Duodenal mucosa (tissue), 2 donors: ENCODE data around the gene ARL16.
A peak's percentile ranks its signal among the peaks of the same experiment; 100 is the strongest.

ENCODE experiments used
- H3K27ac ChIP-seq: one replicate; pipeline ENCODE4 v1.7.0; 2013; ENCODE audit warnings: low read depth, low read length
- H3K27me3 ChIP-seq, 2 donors: one replicate each; pipeline ENCODE4 v1.7.0; 2013; ENCODE audit warnings: low read length in 2 of 2, control low read depth in 1 of 2; ENCODE audit not compliant: insufficient read depth in 2 of 2, control insufficient read depth in 1 of 2
- H3K36me3 ChIP-seq, 2 donors: one replicate each; pipeline ENCODE4 v1.7.0; 2013; ENCODE audit warnings: low read length in 2 of 2, control low read depth in 1 of 2; ENCODE audit not compliant: insufficient read depth in 2 of 2, control insufficient read depth in 1 of 2
- H3K4me1 ChIP-seq, 2 donors: one replicate each; pipeline ENCODE4 v1.7.0; 2013; ENCODE audit warnings: low read length in 2 of 2, control low read depth in 1 of 2; ENCODE audit not compliant: insufficient read depth in 2 of 2, control insufficient read depth in 1 of 2
- H3K4me3 ChIP-seq, 2 donors: one replicate each; pipeline ENCODE4 v1.7.0; 2013; ENCODE audit warnings: low read length in 2 of 2, low read depth in 1 of 2
- H3K9ac ChIP-seq, 2 donors: one replicate each; pipeline ENCODE4 v1.7.0; 2013; ENCODE audit warnings: low read length in 2 of 2, low read depth in 1 of 2
- H3K9me3 ChIP-seq, 2 donors: one replicate each; pipeline ENCODE4 v1.7.0; 2013; ENCODE audit warnings: low read length in 2 of 2, control low read depth in 1 of 2; ENCODE audit not compliant: control insufficient read depth in 1 of 2

Gene ARL16

DNA sequence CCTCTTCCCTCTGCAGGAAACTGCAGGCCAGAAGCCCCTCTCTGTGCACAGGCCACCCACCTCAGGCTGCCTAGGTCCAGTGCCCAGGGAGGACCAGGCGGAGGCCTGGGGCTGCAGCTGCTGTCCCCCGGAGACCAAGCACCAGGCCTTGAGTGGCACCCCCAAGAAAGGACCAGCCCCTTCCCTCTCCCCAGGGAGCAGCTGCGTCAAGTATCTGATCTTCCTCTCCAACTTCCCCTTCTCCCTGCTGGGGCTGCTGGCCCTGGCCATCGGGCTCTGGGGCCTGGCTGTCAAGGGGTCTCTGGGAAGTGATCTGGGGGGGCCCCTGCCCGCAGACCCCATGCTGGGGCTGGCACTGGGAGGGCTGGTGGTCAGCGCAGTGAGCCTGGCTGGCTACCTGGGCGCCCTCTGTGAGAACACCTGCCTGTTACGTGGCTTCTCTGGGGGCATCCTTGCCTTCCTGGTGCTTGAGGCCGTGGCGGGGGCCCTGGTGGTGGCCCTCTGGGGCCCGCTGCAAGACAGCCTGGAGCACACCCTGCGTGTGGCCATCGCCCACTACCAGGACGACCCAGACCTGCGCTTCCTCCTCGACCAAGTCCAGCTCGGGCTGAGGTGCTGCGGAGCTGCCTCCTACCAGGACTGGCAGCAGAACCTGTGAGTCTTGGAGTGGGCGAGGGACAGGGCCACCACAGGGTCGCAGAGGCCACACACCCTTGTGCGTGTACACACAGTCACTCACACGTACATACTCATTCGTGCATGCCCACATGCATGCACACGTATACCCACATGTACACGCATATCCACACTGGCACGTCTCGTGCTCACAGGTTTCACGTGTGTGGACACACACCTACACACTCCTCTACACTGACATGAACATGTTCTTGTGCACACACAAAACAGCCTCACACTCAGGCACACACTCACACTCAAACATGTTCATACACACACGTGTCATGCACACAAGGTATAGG lies 38.3 kb downstream of the ARL16 start:
- Histone ChIP-seq H3K4me3 (no peak overlapping the region), H3K9ac (no peak overlapping the region), H3K4me1 (no peaks in the 10 kb centered on the region), H3K27ac (no peak overlapping the region), H3K36me3 (no peaks in the 10 kb centered on the region), H3K27me3 (peaks cover 6 to 12% of the 10 kb centered on the region in 2 donors), H3K9me3 (peaks cover 0 to 4% of the 10 kb centered on the region in 2 donors)

DNA sequence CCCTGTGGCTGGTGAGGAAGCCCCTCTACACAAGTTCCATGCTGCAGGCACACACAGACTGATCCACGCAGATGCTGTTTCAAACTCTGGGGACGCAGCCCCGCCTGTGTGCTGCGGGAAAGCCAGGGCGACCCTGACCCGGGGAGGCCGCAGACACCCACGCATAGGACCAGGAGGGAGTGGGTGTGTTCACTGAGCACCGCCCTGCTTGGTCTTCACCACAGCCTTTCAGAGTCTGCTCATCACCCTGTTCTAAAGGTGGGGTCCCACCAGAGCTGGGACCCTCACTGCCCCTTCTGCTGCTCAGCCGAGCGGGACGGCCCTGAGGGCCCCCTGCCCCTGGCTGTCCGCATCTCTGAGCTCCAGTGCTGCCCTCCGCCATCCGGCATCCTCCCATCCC lies 39.1 kb downstream of the ARL16 start:
- H3K4me3 ChIP-seq: no peak overlapping the region
- H3K36me3 ChIP-seq: no peaks in the 10 kb centered on the region
- H3K4me1 ChIP-seq: no peaks in the 10 kb centered on the region
- H3K9ac ChIP-seq: no peak overlapping the region
- no peak overlapping the region for H3K27ac ChIP-seq
- H3K27me3 ChIP-seq: peaks cover 6 to 12% of the 10 kb centered on the region in 2 donors
- H3K9me3 ChIP-seq: peaks cover 0 to 4% of the 10 kb centered on the region in 2 donors

DNA sequence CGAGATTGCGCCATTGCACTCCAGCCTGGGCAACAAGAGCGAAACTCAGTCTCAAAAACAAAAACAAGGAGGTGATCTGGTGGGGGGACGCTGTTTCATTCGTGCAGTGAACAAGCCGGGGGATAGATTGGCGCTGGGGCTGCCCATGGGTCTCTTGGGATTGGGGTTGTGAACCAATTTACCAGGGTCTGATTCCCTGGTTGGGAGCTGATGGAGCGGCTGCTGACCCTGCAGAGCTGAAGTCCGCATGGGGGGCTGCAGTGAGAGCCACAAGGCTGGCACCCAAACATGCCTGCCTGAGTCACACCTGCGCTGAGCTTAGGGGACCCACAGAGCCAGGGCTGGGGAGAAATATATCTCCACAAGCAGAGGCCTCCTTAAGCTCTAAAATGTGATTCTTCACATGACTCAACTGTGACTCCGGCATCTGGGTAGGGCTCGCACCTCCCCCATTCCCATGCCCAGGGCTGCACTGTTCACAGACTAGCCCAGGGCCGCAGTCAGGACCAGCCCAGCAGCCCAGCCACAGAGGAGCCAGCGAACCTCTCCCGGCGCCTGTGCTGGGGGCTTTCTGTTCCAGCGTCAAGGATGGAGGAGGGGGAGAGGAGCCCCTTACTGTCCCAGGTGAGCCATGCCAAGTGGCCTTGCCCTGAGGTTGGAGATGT lies 41.6 kb downstream of the ARL16 start:
- H3K36me3 ChIP-seq: no peaks in the 10 kb centered on the region
- peaks cover 0 to under 1% of the 10 kb centered on the region in 2 donors for H3K27me3 ChIP-seq
- no peak overlapping the region for H3K27ac ChIP-seq
- no peak overlapping the region for H3K9ac ChIP-seq
- no peaks in the 10 kb centered on the region for H3K9me3 ChIP-seq
- no peaks in the 10 kb centered on the region for H3K4me1 ChIP-seq
- H3K4me3 ChIP-seq: no peak overlapping the region

DNA sequence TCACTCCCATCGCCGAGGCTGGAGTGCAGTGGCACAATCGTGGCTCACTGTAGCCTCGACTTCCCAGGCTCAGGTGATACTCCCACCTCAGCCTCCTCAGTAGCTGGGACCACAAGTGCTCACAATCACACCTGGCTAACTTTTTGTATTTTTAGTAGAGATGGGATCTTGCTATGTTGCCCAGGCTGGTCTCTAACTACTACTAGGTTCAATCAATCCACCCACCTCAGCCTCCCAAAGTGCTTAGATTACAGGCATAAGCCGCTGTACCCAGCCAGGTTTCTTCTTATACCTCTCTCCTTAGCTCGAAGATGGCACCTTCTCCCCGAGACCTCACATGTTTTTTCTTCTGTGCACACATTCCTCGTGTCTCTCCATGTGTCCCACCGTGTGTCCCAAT lies 43.6 kb downstream of the ARL16 start:
- peaks cover 8 to 12% of the 10 kb centered on the region in 2 donors for H3K4me1 ChIP-seq
- H3K27me3 ChIP-seq: no peaks in the 10 kb centered on the region
- H3K9me3 ChIP-seq: no peaks in the 10 kb centered on the region
- no peak overlapping the region for H3K9ac ChIP-seq
- H3K4me3 ChIP-seq: no peak overlapping the region
- H3K27ac ChIP-seq: no peak overlapping the region
- no peaks in the 10 kb centered on the region for H3K36me3 ChIP-seq

DNA sequence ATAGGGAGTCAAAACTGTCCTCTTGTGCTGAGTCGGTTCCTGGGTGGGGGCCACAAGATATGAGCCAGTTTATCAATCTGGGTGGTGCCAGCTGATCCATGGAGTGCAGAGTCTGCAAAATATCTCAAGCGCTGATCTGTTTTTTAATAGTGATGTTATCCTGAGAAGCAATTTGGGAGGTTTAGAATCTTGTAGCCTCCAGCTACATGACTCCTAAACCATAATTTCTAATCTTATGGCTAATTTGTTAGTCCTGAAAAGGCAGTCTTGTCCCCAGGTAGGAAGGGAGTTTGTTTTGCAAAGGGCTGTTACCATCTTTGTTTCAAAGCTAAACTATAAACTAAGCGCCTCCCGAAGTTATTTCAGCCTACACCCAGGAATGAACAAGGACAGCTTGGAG lies 44.9 kb downstream of the ARL16 start:
- Histone ChIP-seq H3K9me3 (no peaks in the 10 kb centered on the region), H3K4me1 (peaks cover 8 to 12% of the 10 kb centered on the region in 2 donors), H3K27me3 (no peaks in the 10 kb centered on the region), H3K9ac (no peak overlapping the region), H3K36me3 (no peaks in the 10 kb centered on the region), H3K27ac (no peak overlapping the region), H3K4me3 (no peak overlapping the region)

DNA sequence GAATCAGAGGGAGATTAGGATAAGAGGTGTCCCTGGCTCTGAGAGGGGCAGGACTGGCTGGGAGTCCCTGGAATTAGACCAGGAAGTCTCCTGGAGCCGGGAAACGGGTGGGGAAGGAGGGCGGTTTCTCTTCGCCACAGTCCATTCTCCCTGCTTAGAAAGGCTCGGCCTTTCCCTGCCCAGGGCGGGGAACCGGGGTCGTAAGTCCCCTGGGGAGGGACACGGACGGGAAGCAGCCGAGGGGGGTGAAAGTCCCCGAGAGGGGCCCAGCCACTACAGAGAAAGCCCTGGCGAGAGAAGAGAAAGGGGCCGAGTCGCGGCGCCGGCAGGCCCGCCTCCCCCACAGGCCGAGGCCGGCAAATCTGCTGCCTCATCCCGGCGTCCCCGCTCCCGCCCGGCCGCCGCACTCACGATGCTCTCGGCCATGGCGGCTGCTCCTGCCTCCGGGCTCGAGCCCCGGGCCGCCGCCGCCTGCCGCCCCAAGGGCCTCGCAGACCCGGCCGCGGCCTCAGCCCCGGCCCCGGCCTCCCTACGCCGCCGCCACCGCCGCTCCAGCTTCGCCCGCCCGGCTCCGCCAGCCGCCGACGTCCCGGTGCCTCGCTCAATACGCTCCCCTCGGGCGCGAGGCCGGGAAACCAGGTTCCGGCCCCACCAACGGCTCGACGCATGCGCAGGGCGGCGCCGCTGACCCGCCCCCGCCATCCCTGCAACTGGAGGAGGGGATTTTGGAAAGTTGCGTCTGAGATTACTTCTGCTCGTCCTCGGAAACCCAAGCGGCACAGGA lies 46.9 kb downstream of the ARL16 start, which contains the start of the genes NPLOC4 and TSPAN10:
Gene NPLOC4 (minus strand): TSS at position 608 of the 784 bp plus-strand sequence. CDS start 182 bp downstream, at position 426.
Gene TSPAN10 (plus strand): TSS at position 692 of the 784 bp plus-strand sequence. CDS start 5,217 bp downstream, outside the sequence.
- Histone ChIP-seq H3K4me1 (peaks cover 8 to 12% of the 10 kb centered on the region in 2 donors), H3K27me3 (no peaks in the 10 kb centered on the region), H3K4me3 (peak within 1 kb of the TSS; percentile 76 to 84), H3K9ac (peak within 1 kb of the TSS; percentile 75 to 76), H3K9me3 (no peaks in the 10 kb centered on the region), H3K36me3 (no peaks in the 10 kb centered on the region), H3K27ac (peak within 1 kb of the TSS; percentile 65)

DNA sequence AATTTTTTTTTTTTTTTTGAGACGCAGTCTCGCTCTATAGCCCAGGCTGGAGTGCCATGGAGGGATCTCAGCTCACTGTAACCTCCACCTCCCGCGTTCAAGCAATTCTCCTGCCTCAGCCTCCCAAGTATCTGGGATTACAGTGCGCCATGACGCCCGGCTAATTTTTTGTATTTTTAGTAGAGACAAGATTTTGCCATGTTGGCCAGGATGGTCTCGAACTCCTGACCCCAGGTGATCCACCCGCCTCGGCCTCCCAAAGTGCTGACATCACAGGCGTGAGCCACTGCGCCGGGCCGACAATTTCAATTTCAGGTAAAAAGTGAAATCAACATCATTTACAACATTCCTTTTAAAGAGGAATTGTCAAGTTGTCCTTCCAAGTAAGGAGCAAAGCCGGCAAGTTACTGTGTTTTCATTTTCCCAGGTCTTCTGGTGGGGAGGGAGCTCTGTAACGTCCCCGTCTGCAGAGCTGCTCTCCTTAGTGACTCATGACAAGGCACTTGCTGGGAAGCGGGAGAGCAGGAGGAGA lies 47.6 kb downstream of the ARL16 start:
- Histone ChIP-seq H3K36me3 (peaks cover 0 to 3% of the 10 kb centered on the region in 2 donors), H3K9me3 (no peaks in the 10 kb centered on the region), H3K4me1 (peaks cover 8 to 12% of the 10 kb centered on the region in 2 donors)

DNA sequence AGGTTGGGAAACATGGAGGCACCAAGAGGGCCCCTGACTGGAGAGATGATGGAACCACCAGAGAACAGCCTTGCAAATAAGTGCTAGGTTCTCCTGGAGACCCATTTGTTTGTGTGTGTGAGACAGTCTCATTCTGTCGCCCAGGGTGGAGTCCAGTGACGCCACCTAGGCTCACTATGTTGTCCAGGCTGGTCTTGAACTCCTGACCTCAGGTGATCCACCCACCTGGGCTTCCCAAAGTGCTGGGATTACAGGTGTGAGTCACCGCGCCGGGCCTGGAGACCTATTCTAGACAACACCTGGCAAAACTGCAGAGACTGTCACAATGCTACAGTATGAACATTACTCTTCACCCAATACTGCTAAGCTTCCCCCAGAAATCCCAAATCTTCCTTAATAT lies 48.2 kb downstream of the ARL16 start:
- no peaks in the 10 kb centered on the region for H3K27me3 ChIP-seq
- peaks cover 8 to 12% of the 10 kb centered on the region in 2 donors for H3K4me1 ChIP-seq
- H3K9me3 ChIP-seq: no peaks in the 10 kb centered on the region
- peak overlapping the region in 1 of 2 donors; percentile 75 for H3K9ac ChIP-seq
- H3K27ac ChIP-seq: no peak overlapping the region
- peaks cover 0 to 3% of the 10 kb centered on the region in 2 donors for H3K36me3 ChIP-seq
- peak overlapping the region; percentile 76 to 84 for H3K4me3 ChIP-seq

More for the DNA sequence above, 47.6 kb downstream of the ARL16 start:
- Histone ChIP-seq H3K27me3 (no peaks in the 10 kb centered on the region), H3K27ac (peak overlapping the region; percentile 65), H3K4me3 (peak overlapping the region; percentile 76 to 84), H3K9ac (peak overlapping the region; percentile 75 to 76)

DNA sequence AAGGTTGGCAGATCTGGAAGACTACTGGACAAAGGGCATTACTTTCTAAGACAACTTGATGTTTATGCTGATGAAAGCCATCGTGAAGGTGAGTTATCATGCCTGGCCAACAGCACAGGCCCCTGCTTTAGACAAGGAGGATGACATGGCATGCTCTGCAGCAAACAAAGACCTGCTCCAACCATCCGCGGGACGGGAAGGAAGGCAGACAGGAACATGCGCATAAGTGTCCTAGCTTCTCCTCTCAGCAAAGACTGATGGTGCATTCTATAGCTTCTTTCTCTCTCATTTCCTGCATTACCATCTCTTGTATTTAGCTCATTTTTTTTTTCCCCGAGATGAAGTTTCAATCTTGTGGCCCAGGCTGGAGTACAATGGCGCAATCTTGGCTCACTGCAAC lies 52.1 kb downstream of the ARL16 start:
- Histone ChIP-seq H3K9me3 (no peaks in the 10 kb centered on the region), H3K4me3 (no peak overlapping the region), H3K27me3 (no peaks in the 10 kb centered on the region), H3K4me1 (peaks cover 8 to 12% of the 10 kb centered on the region in 2 donors), H3K9ac (no peak overlapping the region), H3K27ac (no peak overlapping the region), H3K36me3 (peaks cover 5 to 28% of the 10 kb centered on the region in 2 donors)
